ENCODE measurements around the gene CD1C.
A peak's percentile ranks its signal among the peaks of the same experiment; 100 is the strongest.
"Not testable (repeated sequence)": the region's sequence is repeated elsewhere in the genome, so short reads cannot be mapped to it uniquely, and the experiment has no call there.

CD1C gene

GRCh38 chr1:158333405-158334155 lies 43.9 kb downstream of the CD1C start:
- Mint-ChIP-seq H3K27me3 (ENCODE audit: low read depth, poor library complexity) (peaks cover 8% of the 10 kb centered on the region), H3K4me3 (no peak overlapping the region), H3K9me3 (no peaks in the 10 kb centered on the region)

DNA sequence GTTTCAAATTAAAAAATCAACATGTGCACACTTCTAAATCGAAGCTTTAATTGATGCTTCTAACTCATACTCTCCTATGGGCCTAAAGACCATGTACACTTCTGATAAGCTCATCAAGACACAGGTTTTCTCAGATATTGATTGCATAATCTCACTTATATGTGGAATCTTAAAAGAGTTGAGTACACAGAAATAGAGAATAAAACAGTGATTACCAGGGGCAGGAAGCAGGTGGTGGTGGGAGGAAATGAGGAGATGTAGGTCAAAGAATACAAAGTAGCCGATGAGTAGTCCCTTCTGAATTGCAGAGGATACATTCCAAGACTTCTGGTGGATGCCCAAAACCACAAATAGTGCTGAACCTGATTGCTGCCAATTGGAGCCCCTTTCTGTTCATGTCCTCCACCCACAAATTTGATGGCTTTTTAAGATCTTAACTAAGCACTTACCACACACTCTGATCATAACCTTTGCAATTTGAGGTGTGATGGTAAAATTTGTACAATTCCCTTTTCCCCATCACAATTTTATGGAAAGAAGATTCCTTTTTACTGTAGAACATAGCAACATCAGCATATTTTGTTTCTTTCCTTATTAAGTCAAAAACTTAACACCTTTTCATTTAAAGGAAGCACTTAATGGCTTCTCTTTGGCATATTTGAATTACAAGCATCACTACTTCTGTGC lies 44.9 kb downstream of the CD1C start:
- Mint-ChIP-seq H3K27me3 (ENCODE audit: low read depth, poor library complexity) (no peaks in the 10 kb centered on the region), H3K4me3 (no peak overlapping the region), H3K4me1 (no peaks in the 10 kb centered on the region), H3K9me3 (peaks cover 5% of the 10 kb centered on the region), H3K27ac (no peak overlapping the region), H3K36me3 (ENCODE audit: low read depth) (no peaks in the 10 kb centered on the region)
- no peak for DNase-seq
- TF ChIP-seq, protein P1, sequence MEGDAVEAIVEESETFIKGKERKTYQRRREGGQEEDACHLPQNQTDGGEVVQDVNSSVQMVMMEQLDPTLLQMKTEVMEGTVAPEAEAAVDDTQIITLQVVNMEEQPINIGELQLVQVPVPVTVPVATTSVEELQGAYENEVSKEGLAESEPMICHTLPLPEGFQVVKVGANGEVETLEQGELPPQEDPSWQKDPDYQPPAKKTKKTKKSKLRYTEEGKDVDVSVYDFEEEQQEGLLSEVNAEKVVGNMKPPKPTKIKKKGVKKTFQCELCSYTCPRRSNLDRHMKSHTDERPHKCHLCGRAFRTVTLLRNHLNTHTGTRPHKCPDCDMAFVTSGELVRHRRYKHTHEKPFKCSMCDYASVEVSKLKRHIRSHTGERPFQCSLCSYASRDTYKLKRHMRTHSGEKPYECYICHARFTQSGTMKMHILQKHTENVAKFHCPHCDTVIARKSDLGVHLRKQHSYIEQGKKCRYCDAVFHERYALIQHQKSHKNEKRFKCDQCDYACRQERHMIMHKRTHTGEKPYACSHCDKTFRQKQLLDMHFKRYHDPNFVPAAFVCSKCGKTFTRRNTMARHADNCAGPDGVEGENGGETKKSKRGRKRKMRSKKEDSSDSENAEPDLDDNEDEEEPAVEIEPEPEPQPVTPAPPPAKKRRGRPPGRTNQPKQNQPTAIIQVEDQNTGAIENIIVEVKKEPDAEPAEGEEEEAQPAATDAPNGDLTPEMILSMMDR (IDR thresholded peaks at IDR 0.05) = no peak

More at GRCh38 chr1:158333405-158334155, 43.9 kb downstream of the CD1C start:
- DNase-seq = no peak
- Mint-ChIP-seq H3K36me3 (ENCODE audit: low read depth) (no peaks in the 10 kb centered on the region), H3K4me1 (no peaks in the 10 kb centered on the region), H3K27ac (peak overlapping the region; percentile 0)
- TF ChIP-seq, protein P1 (IDR thresholded peaks at IDR 0.05) = no peak

- H3K4me1 Mint-ChIP-seq = no peaks in the 10 kb centered on the region
Measured at GRCh38 chr1:158335213-158335532, 45.5 kb downstream of the CD1C start.

GRCh38 chr1:158336413-158336812 lies 46.7 kb downstream of the CD1C start:
- H3K27me3 Mint-ChIP-seq (ENCODE audit: low read depth, poor library complexity); H3K36me3 Mint-ChIP-seq (ENCODE audit: low read depth); H3K4me1 Mint-ChIP-seq; H3K4me3 Mint-ChIP-seq; H3K27ac Mint-ChIP-seq; DNase-seq: not testable (repeated sequence)
- peaks cover 15% of the 10 kb centered on the region for H3K9me3 Mint-ChIP-seq

More at GRCh38 chr1:158335213-158335532, 45.5 kb downstream of the CD1C start:
- Mint-ChIP-seq H3K36me3 (ENCODE audit: low read depth) (no peaks in the 10 kb centered on the region), H3K27me3 (ENCODE audit: low read depth, poor library complexity) (peaks cover 3% of the 10 kb centered on the region), H3K27ac (no peak overlapping the region), H3K9me3 (peaks cover 10% of the 10 kb centered on the region), H3K4me3 (no peak overlapping the region)
- TF ChIP-seq, protein P1 (IDR thresholded peaks at IDR 0.05) = no peak
- no peak for DNase-seq
